Stimulated activated CD4-positive, alpha-beta T cell treated with anti-CD3 and anti-CD28 coated beads, Interleukin-1b, Interleukin-23, amount 100 ng/mL, for 24 hours (primary cell): ENCODE results near the gene FBXL15.

Experiments
- DNase-seq, 4 experiments: peaks; one replicate each; pipeline ENCODE4 v3.0.0-alpha.2; 2020; ENCODE audit warnings: low read depth in 4 of 4, low spot score in 1 of 4

The FBXL15 gene

DNA sequence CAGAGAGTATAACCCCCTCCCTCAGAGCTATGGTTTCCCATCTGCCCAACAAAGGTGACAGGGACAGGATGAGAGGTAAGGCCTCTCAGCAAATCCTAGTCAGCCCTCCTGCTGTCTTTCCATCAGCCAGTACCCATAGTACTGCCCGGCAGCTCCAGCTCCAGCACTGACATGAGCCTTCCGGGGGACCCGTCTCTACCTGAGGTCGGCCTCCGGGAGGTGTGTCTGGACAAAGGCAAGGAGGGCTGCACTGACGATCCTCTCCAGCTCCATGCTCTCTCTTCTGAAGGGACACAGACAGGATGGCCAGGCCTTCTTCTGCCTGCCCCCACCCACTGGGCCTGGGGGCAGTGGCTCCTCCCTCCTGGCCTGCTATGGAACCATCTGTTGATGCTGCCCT, 4.3 kb downstream of the FBXL15 start:
- DNase-seq = no peak

DNA sequence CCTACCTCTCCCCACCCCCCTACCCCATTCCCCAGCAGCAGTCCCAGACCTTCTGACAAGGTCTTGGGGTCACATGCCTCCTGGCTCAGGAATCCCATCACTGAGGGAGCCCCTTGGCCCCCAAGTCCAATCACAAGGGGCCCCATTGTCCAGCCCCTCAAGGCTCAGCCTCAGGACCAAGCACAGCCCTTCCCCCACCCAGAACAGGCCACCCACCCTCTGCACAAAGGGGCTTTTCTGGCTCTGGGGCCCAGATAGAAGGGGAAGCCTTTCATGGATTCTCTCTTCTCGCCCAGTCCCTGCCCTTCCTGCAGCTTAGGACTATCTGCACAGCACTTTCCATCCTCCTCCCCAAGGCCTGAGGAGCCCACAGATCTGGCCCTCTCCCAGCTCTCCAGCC, 4.8 kb downstream of the FBXL15 start:
- no peak for DNase-seq

DNA sequence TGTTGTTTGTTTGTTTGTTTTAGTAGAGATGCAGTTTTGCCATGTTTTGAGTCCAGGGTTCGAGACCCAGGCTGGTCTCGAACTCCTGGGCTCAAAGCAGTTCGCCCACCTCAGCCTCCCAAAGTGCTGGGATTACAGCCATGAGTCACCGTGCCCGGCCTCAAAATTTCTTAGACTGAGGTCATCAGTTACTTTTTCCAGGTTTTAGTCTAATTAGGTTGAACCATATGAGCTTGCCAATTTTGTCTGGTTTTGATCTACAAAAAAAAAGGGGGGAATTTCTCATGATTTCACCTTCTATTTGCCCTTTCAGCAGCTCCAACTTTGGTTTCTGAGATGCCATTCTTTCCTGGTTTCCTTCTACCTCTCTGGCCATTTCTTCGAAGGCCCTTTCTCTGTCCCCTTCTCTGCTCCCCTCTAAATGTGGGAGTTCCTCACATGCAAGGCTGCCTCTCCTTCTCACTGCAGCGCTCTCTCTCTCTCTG, 6.2 kb downstream of the FBXL15 start:
- no peak for DNase-seq

DNA sequence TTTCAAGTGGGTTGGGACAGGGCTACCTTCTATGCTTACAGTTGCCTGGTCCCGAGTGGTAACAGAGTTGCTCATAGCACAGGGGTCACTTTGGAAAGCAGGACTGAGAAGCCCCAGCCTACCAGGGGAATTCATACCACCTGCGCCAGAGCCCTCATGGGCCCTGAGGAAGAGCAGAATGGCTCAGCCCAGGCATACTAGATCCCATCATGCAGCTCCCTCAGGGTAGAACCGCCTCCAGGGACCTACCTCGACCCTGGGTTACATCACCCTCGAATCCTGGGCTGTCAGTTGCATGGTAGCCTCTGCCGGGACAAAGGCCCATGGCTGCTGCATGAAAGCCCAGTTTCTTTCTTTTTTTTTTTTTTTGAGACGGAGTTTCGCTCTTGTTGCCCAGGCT, 8.8 kb downstream of the FBXL15 start:
- DNase-seq = no peak

DNA sequence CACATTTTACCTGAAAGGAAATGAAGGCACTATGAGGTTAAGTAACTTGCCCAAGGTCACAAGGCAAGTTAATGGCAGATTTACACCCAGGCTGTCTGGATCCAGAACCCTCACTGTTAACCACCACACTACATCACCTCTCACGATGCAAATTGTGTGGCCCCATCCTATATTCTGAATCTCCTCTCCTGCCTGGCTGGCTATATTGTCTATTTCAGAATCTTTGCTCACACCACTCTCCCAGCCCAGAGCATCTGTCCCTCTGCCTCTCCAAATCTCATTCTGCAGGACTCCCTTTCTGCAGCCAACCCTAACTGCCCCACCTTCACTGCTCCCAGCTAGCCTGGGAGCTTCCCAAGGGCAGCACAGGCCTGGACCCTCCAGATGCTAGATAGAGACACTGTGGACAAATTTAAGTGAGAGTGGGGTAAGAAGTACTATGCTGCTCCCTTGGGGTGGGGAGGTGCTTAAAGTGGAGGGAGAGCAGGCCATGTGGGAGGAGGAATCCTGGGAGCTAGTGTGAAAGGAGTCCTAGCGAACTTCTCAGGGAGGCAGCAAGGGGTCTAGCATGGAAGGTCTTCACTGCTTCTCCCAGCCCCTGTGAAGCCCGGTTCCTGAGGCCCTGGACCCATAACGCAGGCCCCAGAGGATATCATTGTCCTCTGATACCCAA, 11.0 kb downstream of the FBXL15 start:
- no peak for DNase-seq

DNA sequence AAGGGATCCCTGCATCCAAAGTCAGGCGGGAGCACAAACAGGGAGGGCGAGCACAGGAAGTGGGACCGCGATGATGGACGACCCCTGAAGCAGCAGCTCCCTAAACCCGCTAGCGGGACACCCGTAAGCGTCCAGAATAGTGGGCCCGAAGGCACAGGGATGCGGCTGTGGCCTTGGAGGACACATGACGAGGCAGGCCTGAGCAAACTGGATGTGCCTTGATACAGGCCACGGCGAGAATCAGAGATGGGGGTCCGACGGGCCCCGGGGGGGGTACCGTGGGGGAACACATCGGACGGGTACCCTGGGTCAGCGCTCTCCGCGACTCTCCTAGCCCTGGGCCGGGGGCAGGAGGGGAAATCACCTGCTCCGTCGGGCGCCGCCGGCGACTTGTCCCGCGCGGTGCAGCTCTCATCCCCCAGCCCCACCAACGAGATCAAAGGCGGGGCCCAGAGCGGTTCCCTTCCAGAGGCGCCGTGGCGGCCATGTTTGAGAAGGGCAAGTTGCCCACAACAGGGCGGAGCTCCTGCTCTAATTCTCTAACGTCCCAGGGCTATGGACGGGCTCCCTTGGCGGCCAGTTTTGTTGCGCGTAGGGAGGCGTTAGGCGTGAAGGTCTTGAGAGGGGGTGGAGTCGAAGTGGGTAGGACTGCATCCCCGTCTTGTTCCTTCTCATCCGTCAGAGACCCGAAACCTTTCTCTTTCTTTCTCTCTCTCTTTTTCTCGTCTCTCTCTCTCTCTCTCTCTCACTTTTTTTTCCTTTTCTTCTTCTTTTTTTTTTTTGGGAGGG, 11.7 kb downstream of the FBXL15 start, which contains the start of gene CUEDC2:
TSS of gene CUEDC2 (minus strand) at position 413 of the 789 bp plus-strand sequence. CDS start 7,386 bp downstream, outside the sequence.
- DNase-seq = peak; percentile 82 to 97 (median 95)

DNA sequence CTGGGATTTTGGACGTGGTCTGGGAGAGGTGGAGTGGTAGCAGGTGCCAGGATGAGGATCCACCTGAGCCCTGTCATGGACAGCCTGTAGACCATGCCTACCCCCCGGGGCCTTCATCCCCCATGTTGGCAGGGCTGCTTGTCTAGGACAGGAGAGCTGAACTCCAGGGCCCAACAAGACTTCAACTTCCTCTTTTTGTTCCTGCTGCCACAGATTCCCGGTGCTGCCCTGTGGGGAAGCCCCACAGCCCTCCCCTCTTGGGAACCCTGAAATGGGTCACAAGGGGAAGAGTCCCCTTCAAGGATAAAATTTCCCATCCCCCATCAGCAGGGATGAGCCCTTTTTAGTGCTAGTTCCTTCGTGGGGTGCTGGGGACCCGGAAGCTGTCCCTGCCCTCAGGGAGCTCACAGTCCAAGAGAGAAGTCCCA, 13.0 kb downstream of the FBXL15 start:
- no peak for DNase-seq

DNA sequence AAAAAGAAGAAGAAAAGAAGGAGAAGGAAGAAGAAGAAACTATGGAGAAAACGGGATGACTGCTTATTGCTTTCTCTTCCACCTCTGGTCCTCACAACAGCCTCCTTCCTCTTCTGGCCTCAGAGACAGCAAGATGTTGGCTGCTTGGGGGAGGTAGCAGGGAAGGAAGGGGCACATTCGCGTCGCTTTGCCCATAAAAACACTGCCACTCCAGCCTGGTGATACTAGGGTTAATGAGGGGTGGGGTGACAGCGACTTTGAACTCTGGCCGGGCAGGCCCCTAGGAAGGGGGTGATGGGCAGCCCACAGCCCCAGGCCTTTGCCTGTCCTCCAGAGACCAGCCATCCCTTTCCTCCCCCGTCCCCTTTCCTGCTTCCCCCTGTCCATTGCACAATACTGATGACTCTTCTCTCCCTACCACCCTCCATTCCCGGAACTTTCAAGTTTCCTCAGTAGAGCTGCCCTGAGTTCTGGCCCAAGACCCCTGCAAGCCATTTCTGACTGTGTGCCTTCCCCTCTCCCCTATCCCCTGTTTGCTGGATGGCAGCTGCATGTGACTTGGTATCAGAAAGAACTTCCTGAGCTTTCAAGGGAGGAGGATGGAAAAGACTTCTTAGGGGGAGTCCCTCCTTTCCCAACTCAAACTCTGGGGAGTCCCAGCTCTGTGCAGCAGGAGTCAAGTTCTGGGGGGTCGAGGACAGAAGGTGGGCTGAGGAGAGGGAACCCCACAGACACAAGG, 13.9 kb downstream of the FBXL15 start:
- no peak for DNase-seq

DNA sequence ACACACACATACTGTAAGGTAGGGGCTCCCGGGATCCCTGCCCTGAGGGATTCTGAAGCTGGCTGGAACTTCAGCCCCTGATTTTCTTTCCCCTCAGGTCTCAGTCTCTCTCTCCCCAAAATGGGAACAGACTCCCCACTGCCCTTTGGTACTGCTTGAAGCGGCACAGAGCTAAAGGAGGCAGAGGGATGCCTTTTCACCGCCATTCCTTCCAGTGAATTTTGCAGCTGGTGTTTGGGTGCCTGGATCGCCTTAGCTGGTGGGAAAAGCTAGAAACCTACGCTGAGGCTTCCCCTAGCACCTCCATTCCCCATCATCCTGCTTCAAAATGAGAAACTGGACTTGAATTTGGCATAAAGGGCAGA, 14.5 kb downstream of the FBXL15 start:
- DNase-seq = no peak

DNA sequence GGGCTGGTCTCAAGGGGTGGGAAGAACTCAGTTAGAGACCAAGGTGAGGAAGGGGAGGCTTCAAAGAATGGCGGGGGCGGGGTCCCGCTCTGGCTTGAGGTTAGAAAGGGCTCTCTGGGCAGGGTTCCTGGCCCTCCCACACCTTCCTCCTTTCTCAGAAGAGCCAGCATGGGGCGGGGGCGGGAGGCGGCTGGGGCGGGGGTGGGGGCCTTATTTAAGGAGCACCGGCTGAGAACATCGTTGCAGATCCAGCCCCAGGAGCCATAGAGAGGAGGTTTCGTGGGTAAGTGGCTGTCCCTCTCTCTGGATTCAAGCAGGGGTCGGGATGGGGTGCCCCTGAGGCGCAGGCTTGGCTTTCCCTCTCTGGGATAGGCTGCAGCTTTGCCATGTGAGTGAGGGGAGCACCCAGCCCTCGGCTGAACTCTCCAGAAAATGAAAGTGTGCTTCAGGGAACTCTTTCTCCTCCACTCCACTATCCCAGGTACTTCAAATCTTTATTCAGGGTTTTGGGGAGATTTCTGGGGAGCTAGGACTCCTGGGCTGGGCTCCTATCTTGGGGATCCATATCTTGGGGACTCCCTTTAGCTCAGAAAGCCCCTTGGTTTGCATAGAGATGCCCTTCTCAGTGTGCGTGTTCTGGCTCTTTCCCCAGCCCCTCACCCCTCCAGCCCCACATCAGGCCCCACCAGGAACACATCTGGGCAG, 15.0 kb downstream of the FBXL15 start:
- peak in 1 of 4 experiments; percentile 48 for DNase-seq

DNA sequence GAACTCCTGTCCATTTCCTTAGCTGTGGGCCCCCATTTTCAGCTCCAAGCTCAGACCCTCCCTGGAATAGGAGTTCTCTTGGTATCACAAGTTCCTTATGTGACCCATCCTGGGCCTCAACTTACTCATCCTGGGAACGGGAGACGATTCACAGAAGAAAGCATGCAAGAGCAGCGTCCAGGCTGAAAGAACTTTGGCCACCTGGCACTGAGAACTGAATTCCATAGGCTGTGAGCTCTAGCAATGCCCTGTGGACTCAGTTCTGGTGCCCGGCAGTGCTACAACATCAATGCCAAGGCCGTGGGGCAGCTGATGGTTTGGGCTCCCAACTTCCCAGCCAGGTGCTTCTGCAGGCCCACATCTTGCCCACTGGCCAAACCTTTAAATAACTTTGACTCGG, 15.7 kb downstream of the FBXL15 start:
- DNase-seq = no peak

DNA sequence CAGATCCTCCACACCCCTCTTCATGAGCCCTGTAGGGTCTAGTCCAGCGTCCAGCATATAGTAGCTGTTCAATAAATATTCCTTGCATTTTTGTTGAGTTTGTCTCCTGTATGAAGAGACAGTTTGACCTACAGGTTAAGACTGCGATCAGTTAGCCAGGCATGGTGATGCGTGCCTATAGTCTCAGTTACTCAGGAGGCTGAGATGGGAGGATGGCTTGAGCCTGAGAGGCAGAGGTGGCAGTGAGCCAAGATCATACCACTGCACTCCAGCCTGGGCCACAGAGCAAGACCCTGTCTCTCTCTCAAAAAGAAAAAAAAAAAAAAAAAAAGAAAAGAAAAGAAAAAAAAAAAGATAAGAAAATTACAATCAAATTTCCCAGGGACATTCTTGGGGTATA, 16.9 kb downstream of the FBXL15 start:
- DNase-seq = no peak

DNA sequence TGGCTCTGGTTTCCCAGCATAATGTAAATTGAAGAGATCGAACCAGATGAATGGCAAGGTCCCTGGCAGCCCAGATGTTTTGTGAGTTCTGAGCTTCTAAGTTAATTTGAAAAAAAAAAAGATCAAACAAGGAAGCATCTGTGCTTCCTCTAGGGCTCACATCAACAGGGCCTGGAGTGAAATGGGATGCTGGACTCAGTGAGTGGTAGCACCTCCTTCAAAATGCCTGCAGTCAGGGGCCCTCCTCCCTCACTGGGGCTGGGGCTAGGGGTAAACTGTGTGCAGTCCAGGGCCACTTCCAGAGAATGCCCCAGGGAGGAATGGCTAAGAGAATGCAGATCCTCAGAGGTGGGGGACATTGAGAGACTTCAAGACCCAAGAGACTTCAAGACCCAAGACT, 17.7 kb downstream of the FBXL15 start:
- DNase-seq = no peak

DNA sequence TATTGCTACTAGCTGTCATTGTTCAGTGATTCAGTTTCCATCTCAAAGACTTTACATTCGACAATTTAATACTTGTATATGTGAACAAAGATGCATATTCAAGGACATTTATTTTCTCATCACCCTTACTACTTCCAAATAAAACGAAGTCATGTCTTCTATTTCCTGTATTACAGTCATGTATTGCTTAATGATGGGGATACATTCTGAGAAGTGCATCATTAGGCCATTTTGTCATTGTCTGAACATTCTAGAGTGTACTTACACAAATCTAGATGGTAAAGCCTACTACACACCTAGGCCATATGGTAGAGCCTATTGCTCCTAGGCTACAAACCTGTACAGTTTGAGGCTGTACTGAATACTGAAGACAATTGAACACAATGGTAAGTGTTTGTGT, 24.2 kb downstream of the FBXL15 start:
- no peak for DNase-seq

DNA sequence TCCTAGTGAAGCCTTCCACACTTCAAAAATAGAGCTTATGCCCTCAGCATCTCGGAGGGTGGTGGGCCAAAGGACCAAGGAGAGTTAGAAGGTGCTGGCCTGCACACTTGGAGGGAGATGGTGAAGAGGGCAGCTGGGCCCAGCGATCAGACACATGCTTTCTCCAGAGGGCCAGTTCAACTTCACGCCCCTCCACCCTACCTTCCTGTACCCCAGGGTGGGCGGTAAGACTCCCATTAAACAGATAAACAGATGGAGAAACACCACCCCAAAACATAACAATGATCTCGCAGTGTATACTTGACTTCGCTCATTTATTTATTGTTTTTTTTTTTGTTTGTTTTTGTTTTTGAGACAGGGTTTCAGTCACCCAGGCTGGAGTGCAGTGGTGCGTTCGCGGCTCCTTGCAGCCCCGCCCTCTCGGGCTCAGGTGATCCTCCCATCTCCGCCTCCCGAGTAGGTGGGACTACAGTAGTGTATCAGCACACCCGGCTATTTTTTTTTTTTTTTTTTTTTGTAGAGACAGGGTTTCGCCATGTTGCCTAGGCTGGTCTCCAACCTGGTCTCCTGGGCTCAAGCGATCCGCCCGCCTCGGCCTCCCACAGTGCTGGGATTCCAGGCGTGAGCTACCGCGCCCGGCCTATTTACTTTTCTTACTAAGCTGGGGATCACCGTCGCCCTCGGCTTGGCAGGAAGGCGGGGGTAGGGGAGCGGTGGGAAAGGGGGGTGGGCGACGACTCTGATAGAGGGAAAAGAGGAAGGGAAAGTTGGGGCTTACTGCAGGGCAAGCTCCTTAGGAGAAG, 28.9 kb downstream of the FBXL15 start:
- peak in 3 of 4 experiments; percentile 58 to 84 (median 73) for DNase-seq

DNA sequence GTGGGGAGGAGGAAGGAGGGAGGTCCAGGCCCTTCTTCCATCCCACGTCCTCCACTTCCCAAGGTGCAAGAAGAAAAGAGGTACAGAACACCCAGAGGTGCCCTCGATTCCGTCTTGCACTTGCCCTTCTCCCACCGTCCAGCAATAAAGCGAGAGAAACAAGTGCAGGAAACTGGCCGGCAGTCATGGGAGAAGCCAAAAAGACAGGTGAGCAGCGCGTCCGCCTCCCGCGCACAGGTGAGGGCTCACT, 29.4 kb downstream of the FBXL15 start:
- DNase-seq = no peak

DNA sequence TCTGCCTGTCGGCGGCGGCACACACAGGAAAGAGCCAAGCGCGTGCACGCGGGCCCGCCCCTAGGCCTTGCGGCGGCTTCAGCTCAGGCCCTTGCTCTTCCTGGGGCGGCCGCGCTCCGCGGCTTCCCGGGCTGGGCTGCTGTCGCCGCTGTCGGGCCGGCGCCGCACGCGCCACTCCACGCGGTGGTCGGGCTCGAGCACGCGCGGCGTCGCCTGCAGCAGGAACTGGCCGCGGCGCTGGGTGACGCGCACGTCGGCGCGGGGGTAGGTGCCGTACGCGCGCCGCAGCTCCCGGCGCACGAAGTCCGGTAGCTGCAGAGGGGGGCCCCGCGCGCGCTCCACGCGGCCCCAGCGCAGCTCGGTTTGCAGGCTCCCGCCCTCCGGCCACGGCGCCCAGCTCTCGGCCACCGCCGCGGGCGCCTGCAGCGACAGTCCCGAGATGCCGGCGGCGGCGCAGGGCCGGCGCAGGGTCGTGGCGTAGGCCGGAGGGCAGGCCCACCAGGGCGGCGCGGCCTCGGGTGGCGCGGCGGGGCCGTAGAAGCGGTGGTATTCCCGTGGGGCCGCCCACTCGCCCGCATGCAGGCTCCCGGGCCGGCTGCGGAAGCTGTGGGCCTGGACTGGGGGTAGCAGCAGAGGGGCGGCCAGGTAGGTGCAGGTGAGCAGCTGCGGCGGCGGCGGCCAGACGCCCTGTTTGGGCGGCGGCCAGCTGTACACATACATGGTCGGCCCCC, 29.9 kb downstream of the FBXL15 start:
- peak in 3 of 4 experiments; percentile 55 to 76 (median 73) for DNase-seq

DNA sequence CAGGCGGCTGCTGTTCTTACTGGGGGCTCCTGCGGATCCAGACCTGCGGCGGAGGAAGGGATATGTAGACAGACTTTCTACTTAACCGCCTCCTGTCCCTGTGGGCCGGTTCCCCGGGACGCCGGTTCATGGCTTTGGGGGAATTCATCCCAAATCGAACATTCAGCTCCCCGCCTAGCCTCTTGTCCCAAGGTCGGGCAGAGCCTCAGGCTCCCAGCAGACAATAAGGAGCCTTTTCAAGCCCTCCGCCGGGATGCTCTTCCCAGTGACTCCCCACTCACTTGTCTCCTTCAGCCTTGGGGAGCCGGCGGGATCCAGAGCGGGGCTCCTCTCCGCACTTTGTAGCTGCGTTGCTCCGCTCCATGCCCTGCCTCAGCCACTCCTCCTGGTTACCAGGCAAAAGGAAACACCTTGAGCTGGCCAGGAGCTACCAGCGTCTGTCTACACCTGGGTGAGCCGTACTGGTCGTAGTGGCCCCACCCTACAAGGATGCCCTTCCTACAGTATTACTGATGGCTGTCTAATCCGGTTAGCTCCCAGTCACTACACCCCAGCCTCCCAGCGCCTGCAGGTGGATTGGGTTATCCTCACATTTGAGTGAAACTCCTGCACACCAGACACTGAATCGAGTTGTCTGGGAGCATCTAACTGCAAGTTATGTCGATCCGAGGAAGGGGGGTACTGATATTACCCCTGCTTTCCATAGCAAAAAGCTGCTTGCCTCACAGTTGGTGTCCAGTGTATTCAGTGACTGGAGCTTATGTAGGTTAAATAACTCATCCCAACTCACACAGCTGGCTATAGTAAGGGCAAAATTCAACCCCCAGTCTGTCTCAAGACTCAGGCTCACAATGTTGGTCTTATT, 30.7 kb downstream of the FBXL15 start, which contains the start of gene C10orf95:
TSS of gene C10orf95 (minus strand) at position 439 of the 865 bp plus-strand sequence. CDS start 450 bp downstream, outside the sequence.
- DNase-seq = no peak
